ENCODE results near the gene MLLT3.
"Not testable (repeated sequence)": the region's sequence is repeated elsewhere in the genome, so short reads cannot be mapped to it uniquely, and the experiment has no call there.

The MLLT3 gene

GRCh38 chr9:20593537-20593936, 28.8 kb downstream of the MLLT3 start:
- no peak for DNase-seq

GRCh38 chr9:20593105-20593504, 29.2 kb downstream of the MLLT3 start:
- no peak for DNase-seq

- DNase-seq = no peak
Observed at GRCh38 chr9:20592673-20593072, 29.6 kb downstream of the MLLT3 start.

- DNase-seq = no peak
Observed at GRCh38 chr9:20591223-20591622, 31.1 kb downstream of the MLLT3 start.

GRCh38 chr9:20584968-20585643, 37.2 kb downstream of the MLLT3 start:
- no peak for DNase-seq

- not testable (repeated sequence) for DNase-seq
Observed at GRCh38 chr9:20583088-20583487, 39.2 kb downstream of the MLLT3 start.

GRCh38 chr9:20582150-20582549, 40.1 kb downstream of the MLLT3 start:
- DNase-seq = no peak

GRCh38 chr9:20580673-20581072, 41.6 kb downstream of the MLLT3 start:
- no peak for DNase-seq

- no peak for DNase-seq
Observed at GRCh38 chr9:20579524-20580314, 42.6 kb downstream of the MLLT3 start.

GRCh38 chr9:20573023-20573422, 49.3 kb downstream of the MLLT3 start:
- DNase-seq = no peak

GRCh38 chr9:20570756-20571155, 51.5 kb downstream of the MLLT3 start:
- no peak for DNase-seq

- DNase-seq = no peak
Observed at GRCh38 chr9:20570087-20570486, 52.2 kb downstream of the MLLT3 start.

GRCh38 chr9:20569525-20569924, 52.8 kb downstream of the MLLT3 start:
- DNase-seq = no peak

GRCh38 chr9:20568400-20568799, 53.9 kb downstream of the MLLT3 start:
- no peak for DNase-seq

GRCh38 chr9:20566401-20566800, 55.9 kb downstream of the MLLT3 start:
- no peak for DNase-seq

- DNase-seq = no peak
Observed at GRCh38 chr9:20564650-20565049, 57.6 kb downstream of the MLLT3 start.

GRCh38 chr9:20563917-20564316, 58.4 kb downstream of the MLLT3 start:
- no peak for DNase-seq

GRCh38 chr9:20562051-20562450, 60.2 kb downstream of the MLLT3 start:
- DNase-seq = no peak

GRCh38 chr9:20561531-20561930, 60.8 kb downstream of the MLLT3 start:
- DNase-seq = no peak

- no peak for DNase-seq
Observed at GRCh38 chr9:20559231-20559890, 62.9 kb downstream of the MLLT3 start.

GRCh38 chr9:20558566-20559016, 63.7 kb downstream of the MLLT3 start:
- no peak for DNase-seq

GRCh38 chr9:20557890-20558565, 64.3 kb downstream of the MLLT3 start:
- no peak for DNase-seq

GRCh38 chr9:20557285-20557684, 65.0 kb downstream of the MLLT3 start:
- DNase-seq = no peak

Data from NCI-H1105 treated with DMSO at 0.1 percent for 48 hours (cell line).